ENCODE measurements around the gene PNPT1. TPM values are rescaled to one million over a fixed set of nuclear protein-coding genes. Genes with fewer than 3 reads are reported as not detected.
"Not testable (repeated sequence)": the region's sequence is repeated elsewhere in the genome, so short reads cannot be mapped to it uniquely, and the experiment has no call there.

Gene PNPT1
- total and polyA plus RNA-seq, 2 of the 4 experiments (the other 2 are of a cell fraction), result 11.2 to 14.3 TPM

- H3K18ac ChIP-seq (ENCODE audit: low read depth, low read length); H2AK5ac ChIP-seq (ENCODE audit: low read depth, low read length); H3K23ac ChIP-seq (ENCODE audit: low read depth, low read length); H2BK120ac ChIP-seq (ENCODE audit: low read depth, low read length); H2BK5ac ChIP-seq (ENCODE audit: low read depth, low read length, poor library complexity, severe bottlenecking); BruUV-seq (replicated peaks); H2AFZ ChIP-seq (replicated peaks; ENCODE audit: low read length, poor library complexity); H3K4me2 ChIP-seq (ENCODE audit: low read depth, low read length); H3K9me3 ChIP-seq (ENCODE audit: control insufficient read depth, insufficient read depth, low read length); intact Hi-C loops (cut with micrococcal nuclease); H3K14ac ChIP-seq (replicated peaks; ENCODE audit: low read depth, low read length); H3K27ac ChIP-seq (ENCODE audit: insufficient read depth, low read length); H4K8ac ChIP-seq (ENCODE audit: low read depth in 2 of 2, low read length in 2 of 2); H3K4me1 ChIP-seq (ENCODE audit: control insufficient read depth, insufficient read depth, low read length); DNase-seq; POLR2A ChIA-PET (ENCODE audit: unreplicated experiment); H4K5ac ChIP-seq (ENCODE audit: low read depth, low read length); H3K36me3 ChIP-seq (ENCODE audit: control insufficient read depth, insufficient read depth, low read length); H3K9ac ChIP-seq (ENCODE audit: low read depth, low read length); H3K4me3 ChIP-seq (ENCODE audit: insufficient read depth, low read depth, low read length); H4K20me1 ChIP-seq (ENCODE audit: insufficient read depth, low read length); ATAC-seq (ENCODE audit: low read depth); H3K9me1 ChIP-seq (ENCODE audit: insufficient read depth, low read length); H2AK9ac ChIP-seq (replicated peaks; ENCODE audit: low read depth, low read length, poor library complexity); H3K4ac ChIP-seq (ENCODE audit: low read depth, low read length); H4K91ac ChIP-seq (ENCODE audit: insufficient read depth, low read depth, low read length); CTCF ChIA-PET; H3K79me1 ChIP-seq (ENCODE audit: low read depth in 1 of 2, low read length in 2 of 2); H2BK15ac ChIP-seq (ENCODE audit: low read depth, low read length); H2BK20ac ChIP-seq (ENCODE audit: low read depth, low read length); H3K56ac ChIP-seq (ENCODE audit: extremely low read depth, insufficient read depth, low read length): not testable (repeated sequence)
- H3K27me3 ChIP-seq (ENCODE audit: control insufficient read depth, insufficient read depth, low read length), result peaks cover 10% of the 10 kb centered on the region
- 60% methylated on average over 1 of the region's 4 CpGs; no CpG with 5 or more reads in 1 of the 2 experiments for WGBS, 2 experiments (ENCODE audit: extremely low coverage in 2 of 2, insufficient read length in 1 of 2)
- dilution Hi-C loops (cut with HindIII; ENCODE audit: low sequenced_read_pairs, unreplicated experiment) (loop anchor here (25.0 kb wide), 1 partner anchor 306 kb away; no protein-coding TSS in a partner anchor), in situ Hi-C loops (cut with MboI; ENCODE audit: low sequenced_read_pairs) (loop anchor here (25.0 kb wide), 1 partner anchor 1806 kb away; no protein-coding TSS in a partner anchor)
These were observed 12.6 kb upstream of the PNPT1 start for GRCh38 chr2:55706258-55706657.

All from IMR-90 (cell line).